Progenitor cell of endocrine pancreas (in vitro differentiated cells): Measurements from ENCODE around the gene EPB41L4B. TPM values are rescaled to one million over a fixed set of nuclear protein-coding genes. Genes with fewer than 3 reads are reported as not detected.

Source experiments
- DNase-seq: peaks from one replicate; pipeline ENCODE4 v3.0.0; 2021; ENCODE audit warnings: low spot score; ENCODE audit not compliant: unreplicated experiment
- H3K27ac Mint-ChIP-seq: 2 replicates; pipeline ENCODE4 v1.8.0; 2021; ENCODE audit warnings: mild to moderate bottlenecking, moderate library complexity, mixed read lengths
- H3K27me3 Mint-ChIP-seq: 2 replicates; pipeline ENCODE4 v1.8.0; 2021; ENCODE audit warnings: mixed read lengths
- H3K36me3 Mint-ChIP-seq: 2 replicates; pipeline ENCODE4 v1.8.0; 2022; ENCODE audit warnings: mixed read lengths; ENCODE audit not compliant: insufficient read depth
- H3K4me1 Mint-ChIP-seq: 2 replicates; pipeline ENCODE4 v1.8.0; 2021; ENCODE audit warnings: low read depth, mixed read lengths
- H3K4me3 Mint-ChIP-seq: 2 replicates; pipeline ENCODE4 v1.8.0; 2021; ENCODE audit warnings: low read depth, mild to moderate bottlenecking, moderate library complexity, mixed read lengths
- H3K9me3 Mint-ChIP-seq: 2 replicates; pipeline ENCODE4 v1.8.0; 2021; ENCODE audit warnings: low read depth, mixed read lengths
- total RNA-seq: library from RNA; stranded (reverse); gene quantifications from 2 replicates; pipeline ENCODE4 v1.2.1, GENCODE V29; 2021
- TF ChIP-seq, protein P1 (sequence below): fragments of 200-600 bp; sonication (generic); IDR thresholded peaks from one replicate; pipeline ENCODE4 v1.5.0; 2021; ENCODE audit warnings: antibody characterized with exemption, mild to moderate bottlenecking; ENCODE audit not compliant: unreplicated experiment

The EPB41L4B gene
- total RNA-seq, 1 donor from 2014 or later = 7.7 TPM

DNA sequence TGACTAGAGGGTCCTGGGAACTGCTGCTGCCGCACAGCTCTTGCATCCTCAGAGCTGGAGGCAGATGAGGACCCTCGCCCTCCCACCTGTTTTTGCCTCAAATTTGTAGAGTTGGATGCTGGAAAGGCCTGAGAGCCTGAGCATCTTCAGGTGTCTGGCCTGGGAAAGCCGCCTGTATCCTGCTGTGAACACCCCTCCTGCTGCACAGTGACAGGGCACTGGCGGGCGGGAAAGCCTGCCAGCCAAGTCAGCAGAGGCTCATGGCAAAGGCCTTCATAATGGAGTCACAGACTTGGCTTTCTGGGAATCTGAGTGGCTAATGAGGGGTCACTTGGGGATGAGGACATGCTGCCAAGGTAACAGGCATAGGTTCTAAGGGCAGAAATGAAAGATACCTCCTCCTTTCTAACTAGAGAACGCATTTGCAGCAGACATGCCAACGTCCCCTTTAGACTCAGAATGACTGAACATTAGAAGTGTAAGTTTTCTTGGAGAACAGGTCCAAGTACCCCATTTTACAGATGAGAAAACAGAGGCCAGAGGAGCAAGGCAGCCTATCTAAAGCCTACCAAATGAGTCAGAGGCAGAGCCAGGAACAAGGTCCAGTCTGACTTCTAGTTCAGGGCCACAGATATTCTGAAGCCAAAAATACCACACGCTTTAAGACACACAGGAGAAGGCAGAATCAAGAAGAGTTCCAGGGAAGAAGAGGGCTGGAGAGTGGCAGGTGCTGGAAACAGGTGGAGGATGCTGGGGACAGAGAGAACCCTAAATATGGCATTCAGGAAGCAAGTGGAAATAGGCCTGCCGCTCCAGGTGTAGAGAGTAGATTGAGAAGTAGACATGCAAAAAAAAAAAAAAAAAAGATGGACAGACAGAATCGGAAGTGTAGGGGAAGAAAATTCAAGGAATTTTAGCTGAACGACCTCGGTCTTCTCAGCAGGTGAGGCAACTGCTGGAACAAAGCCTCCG is 44.1 kb downstream of the EPB41L4B start:
- H3K4me1 Mint-ChIP-seq = peaks cover 11% of the 10 kb centered on the region
- H3K9me3 Mint-ChIP-seq = no peaks in the 10 kb centered on the region
- H3K36me3 Mint-ChIP-seq = no peaks in the 10 kb centered on the region
- H3K27me3 Mint-ChIP-seq = no peaks in the 10 kb centered on the region
- no peak for DNase-seq
- TF ChIP-seq, protein P1, sequence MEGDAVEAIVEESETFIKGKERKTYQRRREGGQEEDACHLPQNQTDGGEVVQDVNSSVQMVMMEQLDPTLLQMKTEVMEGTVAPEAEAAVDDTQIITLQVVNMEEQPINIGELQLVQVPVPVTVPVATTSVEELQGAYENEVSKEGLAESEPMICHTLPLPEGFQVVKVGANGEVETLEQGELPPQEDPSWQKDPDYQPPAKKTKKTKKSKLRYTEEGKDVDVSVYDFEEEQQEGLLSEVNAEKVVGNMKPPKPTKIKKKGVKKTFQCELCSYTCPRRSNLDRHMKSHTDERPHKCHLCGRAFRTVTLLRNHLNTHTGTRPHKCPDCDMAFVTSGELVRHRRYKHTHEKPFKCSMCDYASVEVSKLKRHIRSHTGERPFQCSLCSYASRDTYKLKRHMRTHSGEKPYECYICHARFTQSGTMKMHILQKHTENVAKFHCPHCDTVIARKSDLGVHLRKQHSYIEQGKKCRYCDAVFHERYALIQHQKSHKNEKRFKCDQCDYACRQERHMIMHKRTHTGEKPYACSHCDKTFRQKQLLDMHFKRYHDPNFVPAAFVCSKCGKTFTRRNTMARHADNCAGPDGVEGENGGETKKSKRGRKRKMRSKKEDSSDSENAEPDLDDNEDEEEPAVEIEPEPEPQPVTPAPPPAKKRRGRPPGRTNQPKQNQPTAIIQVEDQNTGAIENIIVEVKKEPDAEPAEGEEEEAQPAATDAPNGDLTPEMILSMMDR = no peak
- H3K4me3 Mint-ChIP-seq = no peak overlapping the region
- no peak overlapping the region for H3K27ac Mint-ChIP-seq

DNA sequence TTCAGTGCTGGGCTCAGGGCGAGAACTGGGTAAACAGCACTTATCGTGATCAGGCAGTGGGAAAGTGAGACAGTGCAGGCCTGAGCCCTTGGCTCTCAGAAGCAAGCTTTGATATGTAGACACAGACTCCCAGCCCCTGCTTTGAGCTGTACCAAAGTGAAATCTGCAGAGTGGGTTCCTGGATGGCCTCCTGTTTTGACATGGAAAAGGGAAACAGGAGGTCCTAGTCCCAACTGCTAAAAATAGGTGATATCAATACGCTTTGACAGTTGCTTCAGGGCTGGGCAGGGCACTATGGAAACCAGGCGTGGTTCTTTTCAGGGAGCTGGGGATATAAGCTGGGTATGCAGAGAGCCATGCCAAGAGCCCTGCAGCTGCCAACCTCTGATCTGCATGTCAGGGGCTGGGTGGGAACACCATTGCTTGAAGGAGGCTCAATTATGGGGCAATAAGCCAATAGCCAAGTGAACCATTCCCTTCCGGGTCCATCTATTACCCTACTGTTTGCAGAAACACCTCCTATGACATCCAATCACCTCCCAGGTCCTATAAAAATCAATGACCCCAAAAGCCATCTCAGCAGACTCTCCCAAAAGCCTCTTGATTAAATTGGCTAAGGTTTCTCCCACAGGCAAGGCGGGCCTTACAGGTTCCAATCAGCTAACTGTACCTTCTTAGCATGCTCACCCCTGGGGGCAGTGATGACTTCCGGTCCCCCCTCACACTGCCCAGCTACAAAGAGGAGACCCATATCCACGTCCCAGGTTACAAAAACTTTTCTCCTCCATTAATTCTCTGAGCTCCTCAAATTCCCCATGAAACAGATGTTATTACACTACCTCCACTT is 45.8 kb downstream of the EPB41L4B start:
- H3K9me3 Mint-ChIP-seq = no peaks in the 10 kb centered on the region

DNA sequence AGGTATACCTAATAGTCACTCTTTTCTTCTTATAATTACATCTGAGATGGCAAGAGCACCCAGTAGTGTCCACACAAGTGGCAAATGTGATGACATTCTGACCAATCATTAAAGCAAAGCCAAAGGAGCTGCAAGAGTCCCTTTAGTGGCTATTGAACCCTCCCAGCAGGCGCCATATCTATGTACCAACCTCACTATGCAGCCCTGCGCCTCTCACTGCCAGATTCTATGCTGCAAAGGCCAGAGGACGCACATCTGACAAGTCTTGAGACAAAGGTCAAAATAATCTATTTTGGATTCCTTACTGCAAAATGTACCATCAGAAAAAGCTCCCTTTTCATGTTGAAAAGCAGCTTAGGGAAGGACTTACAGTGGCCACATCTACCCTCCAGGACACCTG is 47.0 kb downstream of the EPB41L4B start:
- TF ChIP-seq, protein P1 = no peak
- Mint-ChIP-seq H3K36me3 (peaks cover 2% of the 10 kb centered on the region), H3K4me1 (peaks cover 13% of the 10 kb centered on the region), H3K27ac (no peak overlapping the region), H3K27me3 (no peaks in the 10 kb centered on the region), H3K9me3 (no peaks in the 10 kb centered on the region), H3K4me3 (no peak overlapping the region)
- no peak for DNase-seq

More for the DNA sequence above, 45.8 kb downstream of the EPB41L4B start:
- Mint-ChIP-seq H3K27me3 (no peaks in the 10 kb centered on the region), H3K36me3 (no peaks in the 10 kb centered on the region), H3K4me3 (no peak overlapping the region), H3K4me1 (peaks cover 13% of the 10 kb centered on the region), H3K27ac (no peak overlapping the region)
- no peak for DNase-seq
- TF ChIP-seq, protein P1 = no peak

DNA sequence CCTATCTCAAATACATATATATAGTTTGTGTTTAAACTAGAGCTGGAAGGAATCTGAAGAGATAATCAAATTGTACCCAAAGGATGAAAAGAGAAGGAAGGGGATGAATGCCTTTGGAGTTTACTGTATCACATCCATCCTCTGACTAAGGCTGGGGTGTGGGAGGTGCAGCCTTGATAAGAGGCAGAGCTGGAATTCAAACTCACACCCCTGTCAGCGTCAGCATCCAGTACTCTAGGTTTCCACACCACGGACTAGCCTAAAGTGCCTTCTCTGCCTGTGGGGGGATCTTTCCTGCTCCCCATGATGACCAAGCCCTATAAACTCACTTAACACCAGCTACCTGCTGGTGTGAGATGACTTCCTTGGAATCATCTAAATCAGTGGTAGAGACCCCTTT is 48.1 kb downstream of the EPB41L4B start:
- Mint-ChIP-seq H3K4me3 (no peak overlapping the region), H3K9me3 (no peaks in the 10 kb centered on the region), H3K27ac (no peak overlapping the region), H3K4me1 (peaks cover 13% of the 10 kb centered on the region), H3K36me3 (peaks cover 2% of the 10 kb centered on the region), H3K27me3 (no peaks in the 10 kb centered on the region)
- DNase-seq = no peak
- TF ChIP-seq, protein P1 = no peak

DNA sequence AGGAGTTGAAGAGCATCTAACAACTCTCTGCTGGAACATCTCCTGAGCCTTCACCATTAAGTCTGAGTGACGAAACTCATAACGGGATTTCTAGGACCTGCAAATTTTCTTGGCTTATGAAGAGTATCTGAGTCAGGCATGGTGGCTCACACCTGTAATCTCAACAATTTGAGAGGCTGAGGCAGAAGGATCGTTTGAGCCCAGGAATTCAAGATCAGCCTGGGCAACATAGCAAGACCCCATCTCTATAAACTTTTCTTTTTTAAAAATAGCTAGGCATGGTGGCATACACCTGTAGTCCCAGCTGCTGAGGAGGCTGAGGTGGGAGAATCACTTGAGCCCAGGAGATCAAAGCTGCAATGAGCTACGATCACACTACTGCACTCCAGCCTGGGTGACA is 48.8 kb downstream of the EPB41L4B start:
- no peaks in the 10 kb centered on the region for H3K27me3 Mint-ChIP-seq
- H3K4me1 Mint-ChIP-seq = peaks cover 13% of the 10 kb centered on the region
- no peak overlapping the region for H3K27ac Mint-ChIP-seq
- DNase-seq = no peak
- peaks cover 4% of the 10 kb centered on the region for H3K9me3 Mint-ChIP-seq
- TF ChIP-seq, protein P1 = no peak
- peaks cover 8% of the 10 kb centered on the region for H3K36me3 Mint-ChIP-seq
- no peak overlapping the region for H3K4me3 Mint-ChIP-seq
